Vagina (tissue), 2 donors: ENCODE results near the gene FAM47A.

ENCODE experiments used
- CTCF ChIP-seq, 3 experiments: fragments of 450-650 bp in 2 of 3; fragments of 200-600 bp in 1 of 3; sonication (generic) in 1 of 3; IDR thresholded peaks; one replicate each; pipeline ENCODE4 v1.5.1; 2017 to 2019; ENCODE audit warnings: antibody characterized with exemption in 3 of 3, mild to moderate bottlenecking in 2 of 3, moderate library complexity in 2 of 3
- POLR2A ChIP-seq, 2 donors: fragments of 450-650 bp; IDR thresholded peaks; one replicate each; pipeline ENCODE4 v1.6.1; 2017; ENCODE audit warnings: antibody characterized with exemption in 2 of 2, mild to moderate bottlenecking in 2 of 2, moderate library complexity in 2 of 2
- POLR2AphosphoS5 ChIP-seq, 2 donors: sonication (generic); formaldehyde crosslinking; IDR thresholded peaks; one replicate each; pipeline ENCODE4 v1.9.0; 2017; ENCODE audit warnings: antibody characterized with exemption in 2 of 2, mild to moderate bottlenecking in 2 of 2, low read depth in 1 of 2; ENCODE audit not compliant: insufficient read depth in 1 of 2

GRCh38 chrX:34140816-34141215 lies 8.7 kb upstream of the FAM47A start:
- TF ChIP-seq POLR2A (IDR thresholded peaks at IDR 0.05) = no peak
- no peak for TF ChIP-seq CTCF (IDR thresholded peaks at IDR 0.05)
- TF ChIP-seq POLR2AphosphoS5 (IDR thresholded peaks at IDR 0.05; ENCODE audit: insufficient read depth in 1 of 2, low read depth in 1 of 2) = no peak
